HG02852 (cell line): ENCODE measurements around the gene PLVAP.

Source experiments
- ATAC-seq: cut with Tn5 transposase; IDR thresholded peaks from one replicate; pipeline ENCODE4 v1.9.1; 2021; ENCODE audit warnings: mild to moderate bottlenecking, moderate library complexity; ENCODE audit not compliant: unreplicated experiment

Gene PLVAP

GRCh38 chr19:17323300-17323963 is 53.7 kb downstream of the PLVAP start:
- no peak for ATAC-seq

- no peak for ATAC-seq
Measured at GRCh38 chr19:17322854-17323253, 54.3 kb downstream of the PLVAP start.

- ATAC-seq: no peak
Measured at GRCh38 chr19:17321655-17322489, 55.3 kb downstream of the PLVAP start.

GRCh38 chr19:17320435-17320834 is 56.7 kb downstream of the PLVAP start:
- ATAC-seq: no peak

- ATAC-seq: no peak
Measured at GRCh38 chr19:17319473-17320238, 57.5 kb downstream of the PLVAP start.

DNA sequence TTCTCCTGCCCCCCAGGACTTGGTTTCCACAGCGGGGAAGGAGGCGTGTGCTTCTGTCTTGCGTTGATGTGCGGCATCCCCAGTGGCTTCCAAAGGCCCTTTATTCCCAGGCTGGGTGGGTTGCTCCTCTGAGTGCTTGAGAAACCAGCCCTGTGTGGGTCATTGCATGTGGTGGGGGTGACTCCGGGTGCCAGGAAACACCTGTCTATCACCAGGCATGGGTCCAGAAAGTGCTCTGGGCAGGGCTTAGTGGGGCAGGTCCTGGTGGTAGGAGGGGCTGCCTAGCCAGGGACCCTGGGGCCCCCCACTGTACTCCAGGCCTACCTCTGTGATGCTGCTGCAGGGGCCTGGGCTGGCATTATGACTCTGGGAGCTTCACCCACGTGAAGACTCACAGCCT is 58.2 kb downstream of the PLVAP start:
- ATAC-seq: no peak

- ATAC-seq: no peak
Measured at GRCh38 chr19:17314007-17314593, 63.0 kb downstream of the PLVAP start.

GRCh38 chr19:17312189-17313113 is 64.7 kb downstream of the PLVAP start:
- ATAC-seq: no peak

DNA sequence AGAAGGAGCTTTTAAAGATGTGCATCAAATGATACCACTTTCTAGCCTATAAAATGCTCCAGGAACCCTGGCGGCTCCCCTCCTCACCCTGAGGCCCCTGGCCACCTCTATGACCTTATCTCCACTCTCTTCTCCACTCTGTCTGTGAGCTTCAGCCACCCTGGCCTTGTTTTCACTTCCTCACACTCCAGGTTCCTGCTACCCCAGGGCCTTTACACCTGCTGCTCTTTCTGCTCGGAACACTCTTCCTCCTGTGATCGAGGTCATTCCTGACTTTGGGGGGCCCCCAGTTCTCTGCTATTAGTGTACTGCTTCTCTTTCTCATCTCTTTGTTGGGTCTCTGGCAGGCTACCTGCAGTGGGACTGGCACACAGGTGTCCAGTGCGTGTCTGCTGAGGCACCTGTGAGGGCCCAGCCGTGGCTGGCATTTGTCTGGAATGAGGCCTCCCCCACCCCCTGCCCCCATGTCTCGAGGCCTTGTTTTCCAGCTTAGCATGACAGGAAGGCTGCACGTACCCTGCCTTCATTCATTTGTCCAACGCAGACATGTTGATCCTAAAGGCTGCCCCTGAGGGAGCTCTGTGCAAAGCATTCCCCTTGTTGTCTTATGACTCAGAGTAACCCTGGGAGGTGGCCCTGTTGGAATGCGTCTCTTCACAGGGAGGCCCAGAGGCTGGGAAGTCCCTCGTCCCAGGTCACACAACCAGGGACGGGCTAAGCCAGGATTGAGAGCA is 65.5 kb downstream of the PLVAP start:
- no peak for ATAC-seq

DNA sequence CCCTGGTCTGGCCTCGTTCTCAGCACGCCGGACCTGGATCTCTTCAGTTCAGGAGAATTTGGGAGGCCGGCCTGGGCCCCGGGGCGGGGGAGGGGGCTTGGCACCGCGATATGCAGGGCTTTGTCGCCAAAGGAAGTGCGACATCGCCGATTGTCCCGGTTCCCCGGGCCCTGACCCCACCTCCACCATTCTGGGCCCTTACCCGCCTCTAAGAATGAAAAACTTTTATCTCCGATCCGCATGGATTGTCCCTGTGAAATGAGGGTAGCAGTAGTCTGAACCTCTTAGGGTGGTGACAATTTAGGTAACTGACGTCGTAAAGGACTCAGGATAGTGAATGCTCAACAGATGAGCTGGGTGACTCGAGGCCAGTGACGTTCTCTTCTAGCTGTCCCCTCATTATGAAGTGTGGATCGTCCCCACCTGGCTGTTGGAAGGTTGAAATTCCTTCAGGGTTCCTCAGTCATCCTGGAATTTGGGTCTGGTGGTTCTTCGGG is 67.1 kb downstream of the PLVAP start:
- ATAC-seq: no peak

GRCh38 chr19:17309198-17309964 is 67.8 kb downstream of the PLVAP start, which contains the start of gene DDA1:
Gene DDA1, plus strand, starts transcription at chr19:17309563. Its CDS starts 92 bp downstream, at chr19:17309655.
- peak; percentile 61 for ATAC-seq

GRCh38 chr19:17307876-17308377 is 69.2 kb downstream of the PLVAP start:
- ATAC-seq: no peak

DNA sequence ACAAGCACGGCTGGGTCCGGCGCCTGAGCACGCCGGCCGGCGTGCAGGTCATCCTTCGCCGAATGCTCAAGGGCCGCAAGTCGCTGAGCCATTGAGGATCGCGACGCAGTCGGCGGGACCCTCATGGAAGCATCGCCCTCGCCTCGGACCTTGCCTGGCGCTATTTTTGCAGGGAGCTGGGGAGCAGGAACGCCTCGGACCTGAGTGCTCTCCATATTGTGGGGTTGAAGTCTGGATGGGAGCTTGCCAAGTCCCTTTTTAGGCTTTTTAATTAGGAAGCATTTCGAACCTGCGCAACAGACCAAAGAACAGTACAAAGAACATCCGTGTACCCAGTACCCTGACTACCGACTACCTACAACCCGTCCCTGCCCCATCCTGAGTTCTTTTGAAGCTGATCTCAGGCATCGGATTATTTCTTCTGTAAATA is 70.8 kb downstream of the PLVAP start:
- no peak for ATAC-seq

GRCh38 chr19:17305517-17306284 is 71.4 kb downstream of the PLVAP start, which contains the start of gene MRPL34:
Gene MRPL34, plus strand, starts transcription at chr19:17305872. Its CDS starts 21 bp downstream, at chr19:17305893.
- peak; percentile 55 for ATAC-seq

DNA sequence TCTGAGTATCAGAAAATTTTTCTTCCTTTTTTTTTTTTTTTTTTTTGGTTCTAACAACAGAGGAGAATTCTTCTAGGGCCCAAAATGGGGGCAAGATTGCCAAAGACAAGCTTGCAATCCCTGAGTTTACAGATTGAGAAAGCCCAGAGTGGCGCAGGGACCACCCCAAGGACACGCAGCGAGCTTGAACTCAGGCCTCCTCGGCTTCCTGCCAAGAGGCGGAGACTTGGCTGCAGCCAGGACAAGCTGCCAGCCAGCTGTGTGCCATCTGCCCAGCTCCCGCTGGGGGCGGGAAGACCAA is 72.0 kb downstream of the PLVAP start:
- ATAC-seq: no peak

DNA sequence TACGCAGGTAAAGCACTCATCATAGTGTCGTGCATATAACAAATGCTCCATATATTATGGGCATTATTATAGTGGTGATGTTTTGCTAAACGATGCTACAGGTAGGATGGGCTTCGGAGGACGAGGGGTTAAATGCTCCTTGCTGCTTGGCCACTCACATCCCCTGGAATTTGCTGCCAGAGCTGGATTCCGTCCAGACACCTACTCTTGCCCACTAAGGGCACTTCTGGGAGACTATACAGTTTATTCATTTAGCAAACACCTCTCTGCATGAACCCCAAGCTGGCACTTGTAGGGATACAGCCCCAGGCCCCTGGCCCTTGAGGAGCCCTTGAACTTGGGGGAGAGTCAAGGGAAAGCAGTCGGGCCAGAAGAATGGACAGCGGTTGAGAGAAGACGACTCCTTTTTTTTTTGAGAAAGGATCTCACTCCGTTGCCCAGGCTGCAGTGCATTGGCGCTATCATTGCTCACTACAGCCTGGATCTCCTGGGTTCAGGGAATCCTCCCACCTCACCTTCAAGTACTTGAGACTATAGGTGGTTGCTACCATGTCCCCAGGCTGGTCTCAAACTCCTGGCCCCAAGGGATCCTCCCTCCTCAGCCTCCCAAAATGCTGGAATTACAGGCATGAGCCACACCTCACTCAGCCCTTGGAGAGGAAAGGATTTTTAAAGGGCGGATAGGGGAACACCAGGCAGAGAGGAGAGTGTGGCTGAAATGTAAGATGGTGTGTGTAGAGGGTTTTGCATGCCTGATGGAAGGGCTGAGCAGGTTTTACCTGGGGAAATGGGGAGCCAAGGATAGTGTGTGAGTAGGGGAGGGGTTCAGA is 72.5 kb downstream of the PLVAP start:
- no peak for ATAC-seq

GRCh38 chr19:17303940-17304267 is 73.2 kb downstream of the PLVAP start:
- no peak for ATAC-seq
